RPMI8226 (cell line): ENCODE data around the gene PDE9A.

ENCODE experiments used
- DNase-seq: peaks from one replicate; pipeline ENCODE4 v3.0.0-alpha.2; 2015

The PDE9A gene

GRCh38 chr21:42760951-42761751 lies 107.7 kb downstream of the PDE9A start:
- DNase-seq: no peak

DNA sequence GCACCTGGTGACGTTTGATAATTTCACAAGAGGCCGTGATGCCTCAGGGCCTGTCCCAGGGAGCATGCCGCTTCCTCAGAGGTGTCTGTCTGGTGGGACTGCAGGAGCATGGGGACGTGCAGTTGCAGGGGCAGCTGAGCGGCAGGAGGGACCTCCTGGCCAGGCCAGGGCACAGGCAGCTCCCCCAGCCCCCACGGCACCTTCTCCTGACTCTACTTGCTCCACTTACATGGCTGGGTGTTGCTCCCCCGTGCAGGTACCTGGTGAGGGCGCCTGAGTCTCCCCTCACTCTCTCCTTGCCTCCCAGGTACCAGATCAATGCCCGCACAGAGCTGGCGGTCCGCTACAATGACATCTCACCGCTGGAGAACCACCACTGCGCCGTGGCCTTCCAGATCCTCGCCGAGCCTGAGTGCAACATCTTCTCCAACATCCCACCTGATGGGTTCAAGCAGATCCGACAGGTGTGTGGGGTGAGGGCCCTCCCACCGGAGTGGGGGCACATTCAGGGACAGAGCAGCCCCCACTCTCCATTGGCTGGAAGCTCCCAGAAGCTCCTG lies 108.4 kb downstream of the PDE9A start:
- no peak for DNase-seq

GRCh38 chr21:42763581-42764442 lies 110.4 kb downstream of the PDE9A start:
- no peak for DNase-seq

- no peak for DNase-seq
Observed at GRCh38 chr21:42764443-42764760, 111.0 kb downstream of the PDE9A start.

DNA sequence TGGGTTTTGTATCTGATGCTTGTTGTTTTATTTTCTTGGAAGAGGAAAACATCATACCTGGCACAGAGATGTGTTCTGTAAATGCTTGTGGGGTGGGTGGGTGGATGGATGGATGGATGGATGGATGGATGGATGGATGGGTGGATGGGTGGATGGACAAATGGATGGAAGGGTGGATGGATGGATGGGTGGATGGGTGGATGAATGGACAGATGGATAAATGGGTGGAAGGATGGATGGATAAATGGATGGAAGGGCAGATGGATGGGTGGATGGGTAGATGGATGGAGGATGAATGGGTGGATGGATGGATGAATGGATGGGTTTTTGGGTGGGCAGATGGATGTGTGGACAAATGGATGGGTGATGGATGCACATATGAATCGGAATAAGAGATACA lies 111.5 kb downstream of the PDE9A start:
- no peak for DNase-seq

DNA sequence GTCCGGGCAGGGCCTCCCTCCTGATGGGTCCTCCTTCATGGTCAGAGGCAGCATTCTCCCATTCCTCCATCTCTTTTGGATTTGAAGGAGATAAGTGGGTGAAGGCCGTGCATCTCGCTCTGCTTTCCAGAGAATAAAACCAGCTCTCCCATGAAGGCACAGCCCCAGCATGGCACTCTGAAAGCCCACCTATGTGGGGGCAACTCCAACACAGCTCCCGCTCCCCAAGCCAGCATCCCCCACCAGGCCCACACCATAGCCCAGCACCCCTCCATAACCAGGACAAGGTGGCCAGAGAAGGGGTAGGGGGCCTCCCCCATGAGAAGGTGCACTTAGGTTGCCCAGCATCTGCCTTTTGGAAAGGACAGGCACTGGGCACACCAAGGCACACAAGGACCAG lies 112.2 kb downstream of the PDE9A start:
- DNase-seq: no peak

GRCh38 chr21:42766739-42767560 lies 113.5 kb downstream of the PDE9A start:
- no peak for DNase-seq

DNA sequence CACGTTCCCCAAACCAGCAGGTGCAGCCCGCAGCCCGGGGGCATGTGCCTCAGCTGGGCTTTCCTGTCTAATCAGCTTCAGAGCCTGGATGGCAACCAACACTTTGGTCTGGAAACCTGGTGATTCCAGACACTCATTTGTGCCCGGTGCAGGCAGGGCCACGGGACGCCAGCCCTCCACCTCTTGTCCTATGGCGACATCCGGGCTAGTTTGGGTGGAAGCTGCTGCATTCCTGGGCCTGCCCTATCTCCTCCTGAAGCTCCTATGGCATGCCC lies 114.1 kb downstream of the PDE9A start:
- no peak for DNase-seq

DNA sequence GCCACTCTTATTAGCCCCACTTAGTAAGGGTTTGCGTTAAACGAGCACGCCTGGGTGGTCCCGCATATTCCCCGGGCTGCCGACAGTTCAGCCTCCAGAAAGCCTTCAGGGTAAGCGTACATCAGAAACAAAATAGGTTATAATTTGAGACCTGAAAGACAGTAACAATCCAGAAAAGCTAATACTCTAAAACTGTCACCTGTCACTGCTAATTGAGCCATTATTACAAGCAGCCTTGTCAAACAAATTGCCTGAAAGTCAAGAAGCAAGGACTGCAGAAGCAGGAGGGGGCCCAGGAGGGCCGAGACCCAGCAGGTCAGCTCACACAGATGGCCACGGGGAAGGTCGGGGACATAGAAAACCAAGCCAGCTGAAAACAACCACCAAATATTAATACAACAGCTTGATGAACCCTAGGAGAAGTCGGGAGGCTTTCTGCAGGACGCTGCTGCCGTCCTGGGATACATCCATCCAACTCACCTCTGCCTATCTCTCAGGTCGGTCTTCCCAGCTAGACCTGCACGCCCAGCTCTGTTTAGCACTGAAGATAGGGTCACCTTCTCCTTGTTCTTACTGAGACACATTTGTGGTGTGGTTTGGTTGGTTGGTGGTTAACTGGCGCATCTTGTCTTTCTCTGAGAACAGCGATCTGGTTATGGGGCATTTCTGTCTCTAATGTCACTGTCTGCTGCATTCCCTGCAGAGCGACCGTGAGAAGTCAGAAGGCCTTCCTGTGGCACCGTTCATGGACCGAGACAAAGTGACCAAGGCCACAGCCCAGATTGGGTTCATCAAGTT lies 115.1 kb downstream of the PDE9A start:
- DNase-seq: no peak

DNA sequence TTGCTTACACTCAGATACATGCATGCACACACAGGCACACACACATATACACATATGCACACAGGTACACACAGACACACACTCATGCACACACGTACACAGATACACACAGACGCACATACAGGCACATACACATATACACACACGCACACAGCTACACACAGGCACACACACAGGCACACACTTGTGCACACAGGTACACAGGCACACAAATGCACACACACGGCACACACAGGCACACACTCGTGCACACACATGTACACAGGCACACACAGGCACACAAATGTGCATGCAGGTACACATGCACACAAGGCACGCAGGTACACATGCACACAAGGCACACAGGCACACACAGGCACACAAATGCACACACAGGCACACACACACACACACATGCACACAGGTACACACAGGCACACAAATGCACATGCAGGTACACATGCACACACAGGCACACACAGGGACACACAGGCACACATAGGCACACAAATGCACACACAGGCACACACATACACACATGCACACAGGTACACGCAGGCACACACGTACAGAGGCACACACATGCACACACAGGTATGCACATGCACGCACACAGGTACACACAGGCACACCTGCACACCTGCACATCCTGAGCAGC lies 115.9 kb downstream of the PDE9A start:
- DNase-seq: no peak

GRCh38 chr21:42769820-42770716 lies 116.6 kb downstream of the PDE9A start:
- no peak for DNase-seq

DNA sequence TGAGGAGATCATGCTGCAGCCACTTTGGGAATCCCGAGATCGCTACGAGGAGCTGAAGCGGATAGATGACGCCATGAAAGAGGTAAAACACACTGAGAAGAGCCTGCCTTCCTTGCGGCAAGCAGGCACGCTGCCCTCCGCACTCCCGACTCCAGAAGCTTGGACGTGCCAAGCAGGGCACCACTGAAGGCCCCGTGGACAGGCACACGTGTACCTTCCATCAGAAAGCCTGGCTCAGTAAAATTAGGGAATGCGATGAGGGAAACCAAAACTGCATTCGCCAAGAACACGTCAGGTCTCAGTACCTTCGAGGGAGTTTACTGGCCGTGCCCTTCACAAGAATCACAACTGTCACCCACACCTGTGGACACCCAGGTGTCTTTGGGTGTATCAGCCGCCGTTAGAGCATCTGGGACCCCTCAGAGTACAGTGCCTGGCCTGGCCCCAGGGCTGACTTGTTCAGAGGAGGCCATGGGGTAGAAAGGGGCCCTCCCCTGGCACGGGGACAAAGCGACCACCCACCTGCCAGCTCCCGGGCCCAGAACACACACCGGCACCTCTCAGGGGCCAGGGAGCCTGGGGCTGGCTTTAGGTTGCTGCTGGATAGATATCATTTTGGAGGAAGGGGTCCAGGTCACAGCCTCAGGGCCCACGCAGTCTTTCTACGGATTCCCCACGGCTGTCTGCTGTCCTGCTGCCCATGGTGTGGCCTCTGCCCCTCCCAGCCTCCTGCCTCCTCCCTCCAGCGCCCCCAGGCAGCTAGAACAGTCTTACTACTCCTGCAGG lies 117.5 kb downstream of the PDE9A start:
- no peak for DNase-seq

GRCh38 chr21:42771503-42771805 lies 118.0 kb downstream of the PDE9A start:
- no peak for DNase-seq

DNA sequence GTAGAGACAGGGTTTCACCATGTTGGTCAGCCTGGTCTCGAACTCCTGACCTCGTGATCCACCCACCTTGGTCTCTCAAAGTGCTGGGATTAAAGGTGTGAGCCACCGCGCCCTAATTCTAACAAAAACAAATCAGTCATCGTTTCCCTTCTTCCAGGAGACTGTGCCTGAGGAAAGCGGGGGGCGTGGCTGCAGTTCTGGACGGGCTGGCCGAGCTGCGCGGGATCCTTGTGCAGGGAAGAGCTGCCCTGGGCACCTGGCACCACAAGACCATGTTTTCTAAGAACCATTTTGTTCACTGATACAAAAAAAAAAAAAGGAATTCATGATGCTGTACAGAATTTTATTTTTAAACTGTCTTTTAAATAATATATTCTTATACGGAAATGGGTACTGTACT lies 121.7 kb downstream of the PDE9A start:
- DNase-seq: no peak

GRCh38 chr21:42775891-42776290 lies 122.5 kb downstream of the PDE9A start:
- DNase-seq: no peak

DNA sequence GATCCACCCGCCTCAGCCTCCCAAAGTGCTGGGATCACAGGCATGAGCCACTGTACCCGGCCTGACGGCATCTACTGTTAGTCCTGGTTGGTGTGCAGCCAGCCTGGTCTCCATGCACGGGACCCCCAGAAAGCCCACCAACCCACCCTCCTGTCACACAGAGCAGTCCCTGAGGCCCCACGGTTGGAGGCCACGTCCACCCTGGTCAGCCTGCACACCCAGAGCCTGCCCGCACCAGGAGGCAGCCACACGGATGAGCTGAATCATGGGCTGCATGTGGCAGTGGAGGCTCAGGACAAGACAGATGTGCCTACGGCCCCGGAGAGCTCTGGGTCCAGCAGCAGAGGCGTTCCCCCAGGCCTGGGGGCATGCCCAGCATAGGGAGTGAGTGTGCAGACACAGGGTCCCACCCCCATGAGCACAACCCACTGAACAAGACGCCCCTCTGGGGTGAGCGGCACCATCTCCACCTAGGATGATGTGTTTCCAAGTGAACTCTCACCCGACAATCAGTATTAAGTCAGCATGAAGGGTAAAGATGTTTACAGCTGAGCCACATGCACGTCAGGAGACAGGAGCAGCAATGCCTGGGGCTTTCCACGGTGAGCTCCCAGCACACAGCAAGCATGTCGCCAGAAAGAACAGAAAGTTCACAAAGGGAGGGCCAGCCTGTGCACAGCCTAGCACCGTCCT lies 123.8 kb downstream of the PDE9A start:
- no peak for DNase-seq

GRCh38 chr21:42777757-42778344 lies 124.4 kb downstream of the PDE9A start:
- no peak for DNase-seq

DNA sequence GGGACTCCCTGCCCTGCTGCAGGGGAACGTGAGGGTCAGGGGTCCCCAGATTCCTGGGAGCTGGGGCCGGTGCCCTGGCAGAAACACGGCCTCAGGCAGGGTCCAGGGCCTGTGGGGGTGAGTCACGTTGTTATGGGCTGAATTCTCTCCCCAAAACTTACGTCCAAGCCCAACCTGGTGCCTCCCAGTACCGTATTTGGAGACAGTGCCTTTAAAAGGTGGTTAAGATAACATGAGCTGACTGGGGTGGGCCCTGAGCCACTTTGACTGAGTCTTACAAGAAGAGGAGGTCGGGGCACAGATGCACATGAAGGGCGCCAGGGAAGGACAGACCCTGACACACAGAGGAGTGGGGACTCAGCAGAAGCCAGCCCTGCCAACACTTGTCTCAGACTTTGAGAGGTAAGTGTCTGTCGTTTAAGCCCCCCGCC lies 126.0 kb downstream of the PDE9A start:
- no peak for DNase-seq

DNA sequence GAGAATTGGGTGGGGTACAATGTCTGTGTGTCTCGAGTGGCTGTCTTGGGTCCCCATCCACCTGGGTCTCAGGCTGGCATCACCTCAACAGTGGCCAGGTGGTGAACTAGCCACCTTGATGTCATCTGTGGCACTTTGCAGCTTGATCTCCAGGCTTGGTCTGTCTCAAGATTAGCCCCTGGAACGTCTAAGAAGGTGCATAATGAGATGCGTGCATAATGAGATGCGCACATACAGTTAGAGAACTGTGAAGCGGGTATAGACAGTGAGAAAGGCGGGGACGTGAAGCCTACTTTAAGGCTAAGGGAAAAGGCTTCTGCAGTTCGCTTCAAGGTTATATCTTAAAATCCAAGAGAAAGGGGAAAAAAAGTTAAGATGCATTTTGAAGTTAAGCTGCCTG lies 127.2 kb downstream of the PDE9A start:
- no peak for DNase-seq
